Measurements from ENCODE around the gene DGCR2.

The DGCR2 gene

DNA sequence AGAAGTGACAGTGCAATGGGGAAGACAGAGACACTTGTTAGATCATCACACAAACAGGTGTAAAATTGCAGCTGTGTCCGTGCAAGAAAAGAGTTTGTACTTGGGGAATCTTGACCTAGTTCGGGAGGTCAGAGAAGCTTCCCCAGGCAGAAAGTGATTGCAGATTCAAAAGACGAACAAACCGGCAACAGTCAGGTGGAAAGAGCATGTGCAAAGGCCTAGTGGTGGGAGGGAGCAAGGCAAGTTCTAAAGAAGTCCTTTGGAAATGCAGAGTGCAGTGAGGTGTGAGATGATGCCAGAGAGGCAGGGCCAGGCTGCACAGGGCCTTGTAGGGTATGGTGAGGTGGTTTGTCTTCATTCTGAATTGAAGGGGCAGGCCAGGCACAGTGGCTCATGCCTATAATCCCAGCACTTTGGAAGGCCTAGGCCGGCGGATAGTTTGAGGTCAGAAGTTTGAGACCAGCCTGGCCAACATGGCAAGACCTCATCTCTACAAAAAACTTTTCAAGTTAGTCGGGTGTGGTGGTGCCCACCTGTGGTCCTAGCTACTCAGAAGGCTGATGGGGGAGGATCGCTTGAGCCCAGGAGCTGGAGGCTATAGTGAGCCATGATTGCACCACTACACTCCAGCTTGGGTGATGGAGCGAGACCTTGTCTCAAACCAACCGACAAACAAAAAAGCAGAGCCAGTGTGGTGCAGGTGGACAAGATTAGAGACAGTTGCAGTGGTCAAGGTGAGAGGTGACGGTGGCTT is 24.2 kb upstream of the DGCR2 start:
- no peak for DNase-seq (ENCODE audit: low read depth)

DNA sequence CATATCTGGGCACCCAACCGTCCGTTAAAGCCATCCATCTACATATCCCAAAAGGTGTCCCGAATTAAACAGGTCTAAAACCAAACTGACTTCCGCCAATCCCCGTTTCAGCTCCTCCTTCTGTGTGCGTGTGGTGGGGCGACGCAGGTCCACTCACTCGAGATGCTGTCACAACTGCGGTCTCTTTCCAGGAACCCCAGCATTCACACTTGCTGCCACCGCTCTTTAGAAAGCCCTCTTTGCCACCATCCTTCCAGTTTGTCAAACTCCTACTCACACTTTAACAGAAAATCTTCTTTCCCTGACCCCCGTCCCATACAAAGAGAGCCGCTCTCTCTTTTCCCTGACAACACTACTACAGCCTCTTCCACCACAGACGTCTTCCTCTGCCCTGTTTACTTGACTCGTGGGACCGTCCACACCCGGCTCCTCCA is 21.8 kb upstream of the DGCR2 start:
- no peak for DNase-seq (ENCODE audit: low read depth)

DNA sequence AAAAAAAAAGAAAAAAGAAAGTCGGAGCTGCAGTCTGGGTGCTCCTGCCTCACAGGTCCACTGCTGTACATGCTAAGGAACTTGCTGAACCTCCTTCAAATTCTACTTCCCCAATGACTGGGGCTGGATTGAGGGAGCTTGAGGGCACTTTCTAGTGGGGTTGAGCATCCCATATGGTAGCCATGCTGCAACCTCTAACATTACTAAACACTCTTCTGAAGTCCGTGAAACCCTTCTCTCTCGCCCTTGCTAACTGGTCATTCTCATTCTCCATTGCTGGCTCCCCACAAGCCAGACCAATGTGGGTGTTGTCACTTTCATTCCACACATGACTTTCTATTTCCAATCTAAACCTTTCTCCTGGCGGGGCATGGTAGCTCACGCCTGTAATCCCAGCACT is 21.0 kb upstream of the DGCR2 start:
- no peak for DNase-seq (ENCODE audit: low read depth)

DNA sequence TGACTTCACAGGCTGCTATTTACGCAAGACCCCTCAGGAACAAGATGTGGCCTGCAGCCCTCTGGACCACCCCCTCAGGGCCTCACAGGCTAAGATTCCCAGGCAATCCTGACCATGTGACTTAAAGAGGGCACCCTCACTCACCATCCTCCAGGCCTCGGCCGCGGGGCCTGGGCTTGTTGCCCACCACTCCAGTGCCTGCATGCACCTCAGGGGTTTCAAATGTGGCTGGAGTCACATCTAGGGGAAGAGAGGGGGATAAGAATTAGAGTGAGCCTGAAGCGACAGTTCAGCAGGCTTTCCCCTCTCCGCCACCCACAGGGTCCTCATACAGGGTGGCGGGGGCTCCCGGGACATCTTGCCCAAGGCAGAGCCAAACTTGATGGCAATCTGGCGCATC is 20.2 kb upstream of the DGCR2 start:
- no peak for DNase-seq (ENCODE audit: low read depth)

DNA sequence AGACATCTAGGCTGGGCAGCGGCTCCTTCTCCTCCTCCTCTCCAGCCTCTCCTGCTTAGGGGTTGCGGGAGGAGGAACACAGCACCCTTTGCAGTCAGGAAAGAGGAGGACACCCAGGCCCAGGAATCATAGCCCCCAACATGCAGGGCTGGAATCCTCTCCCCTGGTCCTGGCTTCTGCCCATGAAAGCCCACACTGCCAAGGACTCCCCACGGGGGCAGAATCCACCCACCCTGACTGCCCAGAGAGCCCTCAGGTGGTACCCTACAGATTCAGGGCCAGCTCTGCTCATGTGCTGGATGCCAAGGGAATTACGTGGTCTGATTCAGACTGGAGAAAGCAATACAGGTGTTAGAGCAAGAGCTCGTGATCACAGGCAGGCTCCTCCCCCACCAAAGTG is 17.8 kb upstream of the DGCR2 start:
- no peak for DNase-seq (ENCODE audit: low read depth)

DNA sequence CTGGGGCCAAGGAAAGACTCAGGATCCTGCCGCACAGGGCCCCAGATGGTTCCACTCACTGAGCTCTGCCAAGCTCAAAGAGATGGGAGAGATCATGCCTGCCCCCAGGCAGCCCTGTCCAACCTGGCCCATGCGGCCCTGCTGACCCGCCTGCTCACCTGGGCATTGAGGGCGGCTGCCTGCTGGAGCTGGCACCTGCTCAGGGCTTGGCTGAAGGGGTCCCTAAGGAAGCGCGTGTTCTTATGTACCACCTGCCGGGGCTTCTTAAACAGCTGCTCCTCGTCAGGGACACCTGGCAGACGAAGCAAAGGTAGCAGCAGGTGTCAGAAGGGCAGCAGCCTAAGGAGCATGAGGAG is 16.8 kb upstream of the DGCR2 start:
- DNase-seq (ENCODE audit: low read depth), result no peak

DNA sequence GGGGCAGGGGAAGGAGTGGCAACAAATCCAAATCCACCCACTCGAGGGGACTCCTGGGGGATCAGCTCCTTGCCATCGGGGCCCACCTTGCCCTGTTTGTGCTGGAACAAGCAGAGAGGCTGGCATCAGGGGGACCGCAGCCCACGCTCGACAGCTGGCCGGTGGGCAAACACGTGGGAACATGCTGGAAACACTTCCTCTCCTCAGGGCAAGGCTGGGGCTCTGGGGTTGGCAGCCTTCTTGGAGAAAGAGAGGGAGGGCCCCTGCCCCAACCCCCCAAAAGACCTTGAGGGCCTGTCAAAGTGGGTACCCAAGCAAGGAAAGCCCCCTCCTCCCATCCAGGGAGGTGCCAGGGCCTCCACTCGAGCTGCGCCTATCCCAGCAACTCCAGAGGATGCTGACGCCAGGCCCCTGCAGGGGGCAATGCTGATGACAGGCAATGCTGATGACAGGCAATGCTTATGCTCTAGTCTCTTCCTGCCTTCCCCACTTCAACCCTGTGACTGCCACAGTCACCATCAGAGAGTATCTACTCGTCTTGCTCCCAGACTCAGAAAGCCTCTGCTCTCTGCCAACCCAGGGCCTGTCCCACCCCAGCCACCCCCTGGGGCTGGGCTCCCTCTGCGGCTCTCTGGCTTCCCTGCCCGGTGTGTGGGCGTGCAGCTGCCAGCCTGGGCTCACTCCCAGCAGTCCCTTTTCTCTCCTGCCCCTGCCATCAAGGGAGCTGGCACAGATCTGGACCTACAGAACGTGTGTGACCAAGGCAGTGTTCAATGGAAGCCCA is 16.2 kb upstream of the DGCR2 start:
- DNase-seq (ENCODE audit: low read depth), result no peak

DNA sequence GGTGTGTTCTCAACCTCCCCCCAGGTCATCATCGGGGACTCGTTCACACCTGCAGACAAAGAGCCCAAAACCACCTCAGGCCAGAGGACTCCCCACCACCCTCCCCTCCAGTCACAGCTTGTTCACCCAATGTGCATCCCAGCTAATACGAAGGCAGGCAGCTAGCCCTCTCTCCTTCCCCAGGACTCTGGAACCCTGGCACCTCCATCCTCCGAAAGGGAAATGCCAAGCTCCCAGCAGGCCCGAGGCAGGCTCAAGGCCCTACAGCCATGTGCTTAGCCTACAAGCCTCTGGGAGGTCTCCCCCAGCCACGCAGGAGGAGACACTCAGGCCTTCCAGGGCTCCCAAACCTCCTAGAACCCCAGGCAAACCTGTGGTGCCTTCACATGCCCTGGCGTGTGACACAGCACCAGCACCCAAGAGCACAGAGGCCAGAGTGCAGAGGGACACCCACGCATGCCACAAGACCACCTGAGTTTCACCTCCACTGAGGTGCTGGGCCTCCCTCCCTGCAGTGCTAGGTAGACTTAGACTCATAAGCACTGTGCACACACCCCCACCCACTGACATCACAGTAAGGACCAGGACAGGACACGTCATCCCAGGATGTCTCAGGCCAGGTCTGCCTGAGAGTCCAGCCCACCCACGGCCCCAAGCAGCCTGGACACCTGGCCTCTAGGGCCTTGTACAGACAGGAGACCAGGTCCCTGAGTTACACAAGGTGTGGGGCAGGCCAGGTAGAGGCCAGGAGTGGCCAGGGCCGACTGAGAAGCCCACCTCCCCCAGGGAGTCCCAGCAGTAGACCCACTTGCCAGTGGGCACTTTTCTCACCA is 15.4 kb upstream of the DGCR2 start:
- no peak for DNase-seq (ENCODE audit: low read depth)

DNA sequence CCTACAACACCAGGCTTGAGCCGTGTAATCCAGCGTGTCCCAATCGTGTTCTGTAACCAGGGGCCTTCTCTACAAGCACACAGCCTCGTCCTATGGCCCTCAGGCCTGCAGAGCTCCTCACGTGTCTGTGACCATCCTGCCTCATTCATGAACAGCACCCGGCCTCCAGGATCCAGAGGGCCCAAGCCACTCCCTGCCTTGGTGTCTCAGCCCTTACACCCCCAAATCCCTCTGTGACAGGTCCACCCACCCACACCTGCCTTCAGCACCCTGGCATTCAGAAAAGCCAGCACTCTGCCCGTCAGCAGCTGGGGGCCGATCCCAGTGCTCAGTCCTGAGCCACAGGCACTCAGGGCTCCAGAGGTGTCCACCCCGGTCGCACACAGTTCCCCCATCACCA is 14.7 kb upstream of the DGCR2 start:
- no peak for DNase-seq (ENCODE audit: low read depth)

DNA sequence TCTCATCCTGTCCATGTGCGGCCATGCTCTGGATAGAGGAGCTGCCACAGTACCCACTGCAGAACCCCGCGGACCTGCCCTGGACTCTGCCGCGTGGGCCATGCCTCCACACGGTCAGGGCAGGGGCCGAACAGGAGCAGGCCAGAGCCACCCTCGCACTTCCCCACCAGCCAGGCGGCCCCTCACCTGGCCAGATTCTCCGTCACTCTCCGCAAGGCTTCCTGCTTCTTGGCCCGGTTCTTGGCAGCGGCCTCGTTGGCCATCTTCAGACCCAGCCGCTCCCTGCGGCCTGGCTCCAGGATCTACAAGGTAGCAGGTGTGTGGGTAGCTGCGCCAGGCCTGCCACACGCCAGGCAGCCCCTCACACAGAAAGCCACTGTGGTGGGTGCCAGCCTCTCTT is 12.7 kb upstream of the DGCR2 start:
- no peak for DNase-seq (ENCODE audit: low read depth)

DNA sequence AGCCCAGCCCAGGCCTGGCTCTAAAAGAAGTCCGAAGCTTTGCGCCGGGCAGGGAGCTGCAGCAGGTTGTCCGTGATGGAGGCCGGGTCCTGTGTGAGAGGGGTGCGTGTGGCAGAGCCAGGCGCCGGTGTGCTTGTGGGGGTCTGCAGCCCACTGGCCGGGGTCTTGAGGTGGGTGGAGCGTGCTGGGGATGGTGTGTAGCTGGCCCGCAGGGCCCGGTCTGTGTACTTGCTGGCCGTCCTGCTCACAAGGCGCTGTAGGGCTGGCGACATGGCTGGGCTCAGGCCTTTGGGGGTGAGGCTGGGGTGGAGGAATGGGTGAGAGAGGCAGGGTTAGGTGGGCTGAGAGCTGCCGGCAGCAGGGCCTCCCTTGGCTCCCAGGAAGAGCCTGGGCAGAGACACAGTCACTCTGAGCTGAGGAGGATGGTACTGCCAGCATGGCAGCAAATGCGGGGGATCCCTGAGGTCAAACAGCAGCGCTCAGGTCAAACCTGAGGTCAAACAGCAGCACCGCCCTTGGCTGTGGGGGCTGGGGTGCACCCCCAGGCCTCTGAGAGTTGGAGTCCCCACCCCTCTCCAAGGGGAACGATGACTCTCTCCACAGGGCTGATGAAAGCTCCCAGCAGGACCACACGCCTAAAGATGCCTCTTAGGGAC is 12.1 kb upstream of the DGCR2 start:
- DNase-seq (ENCODE audit: low read depth), result no peak

DNA sequence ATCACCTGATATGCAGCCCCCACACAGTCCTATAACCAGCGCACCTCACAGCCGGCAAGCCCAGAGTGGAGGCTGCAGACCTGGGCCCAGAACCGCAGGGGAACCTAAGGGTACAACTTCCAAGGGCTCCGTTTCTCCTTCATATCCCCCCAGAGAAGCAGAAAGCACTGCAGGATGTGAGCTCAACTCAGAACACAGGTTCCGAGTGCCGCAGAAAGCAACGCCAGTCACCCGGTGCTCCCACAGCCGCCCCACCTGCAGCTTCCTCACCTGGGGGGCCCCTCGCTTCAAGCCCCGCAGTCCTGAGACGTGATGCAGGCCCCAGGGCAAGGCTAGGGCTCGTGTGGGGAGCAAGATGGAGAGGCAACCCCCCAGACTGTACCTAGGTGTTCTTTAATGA is 11.3 kb upstream of the DGCR2 start:
- no peak for DNase-seq (ENCODE audit: low read depth)

DNA sequence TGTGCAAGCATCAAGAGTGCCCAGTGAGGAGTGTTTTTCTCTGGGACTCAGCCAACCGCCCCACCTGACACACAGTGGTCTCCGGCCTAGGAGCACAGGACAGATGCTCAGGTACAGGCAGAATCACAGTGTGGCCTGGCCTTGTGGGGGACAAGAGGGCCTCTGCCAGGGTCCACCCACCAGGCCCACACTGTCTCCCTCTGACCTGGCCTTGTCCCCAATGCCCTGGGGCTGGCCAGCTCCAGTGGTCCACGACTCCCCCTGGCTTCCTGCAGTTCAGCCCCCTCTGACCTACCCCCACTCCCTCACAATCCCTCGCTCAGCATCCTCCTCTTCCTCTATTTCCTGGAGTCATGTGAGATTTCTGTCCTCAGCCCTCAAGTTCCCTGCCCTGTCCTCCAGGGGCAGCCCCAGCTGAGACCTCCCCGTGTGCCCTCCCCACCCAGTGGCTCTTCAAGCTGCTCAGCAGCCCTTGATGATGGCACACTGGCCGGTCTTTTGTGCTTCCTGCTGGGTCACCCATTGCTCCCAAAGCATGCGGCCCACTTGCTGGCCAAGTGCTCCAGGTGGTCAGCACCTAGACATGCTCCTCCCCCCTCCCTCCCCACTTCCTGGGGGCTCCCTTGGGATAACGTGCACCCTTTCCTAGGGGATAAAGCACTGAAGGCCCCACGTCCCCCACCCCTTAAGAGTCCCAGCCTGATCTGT is 10.6 kb upstream of the DGCR2 start:
- no peak for DNase-seq (ENCODE audit: low read depth)

DNA sequence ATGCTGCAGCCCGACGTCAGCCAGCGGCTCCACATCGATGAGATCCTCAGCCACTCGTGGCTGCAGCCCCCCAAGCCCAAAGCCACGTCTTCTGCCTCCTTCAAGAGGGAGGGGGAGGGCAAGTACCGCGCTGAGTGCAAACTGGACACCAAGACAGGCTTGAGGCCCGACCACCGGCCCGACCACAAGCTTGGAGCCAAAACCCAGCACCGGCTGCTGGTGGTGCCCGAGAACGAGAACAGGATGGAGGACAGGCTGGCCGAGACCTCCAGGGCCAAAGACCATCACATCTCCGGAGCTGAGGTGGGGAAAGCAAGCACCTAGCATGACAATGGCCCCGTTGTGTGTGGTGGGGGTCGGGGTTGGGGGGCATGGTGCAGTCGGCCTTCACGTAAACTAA is 9.9 kb upstream of the DGCR2 start:
- no peak for DNase-seq (ENCODE audit: low read depth)

DNA sequence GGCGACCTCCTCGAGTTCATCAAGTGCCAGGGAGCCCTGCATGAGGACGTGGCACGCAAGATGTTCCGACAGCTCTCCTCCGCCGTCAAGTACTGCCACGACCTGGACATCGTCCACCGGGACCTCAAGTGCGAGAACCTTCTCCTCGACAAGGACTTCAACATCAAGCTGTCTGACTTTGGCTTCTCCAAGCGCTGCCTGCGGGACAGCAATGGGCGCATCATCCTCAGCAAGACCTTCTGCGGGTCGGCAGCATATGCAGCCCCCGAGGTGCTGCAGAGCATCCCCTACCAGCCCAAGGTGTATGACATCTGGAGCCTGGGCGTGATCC is 9.4 kb upstream of the DGCR2 start:
- DNase-seq (ENCODE audit: low read depth), result no peak

DNA sequence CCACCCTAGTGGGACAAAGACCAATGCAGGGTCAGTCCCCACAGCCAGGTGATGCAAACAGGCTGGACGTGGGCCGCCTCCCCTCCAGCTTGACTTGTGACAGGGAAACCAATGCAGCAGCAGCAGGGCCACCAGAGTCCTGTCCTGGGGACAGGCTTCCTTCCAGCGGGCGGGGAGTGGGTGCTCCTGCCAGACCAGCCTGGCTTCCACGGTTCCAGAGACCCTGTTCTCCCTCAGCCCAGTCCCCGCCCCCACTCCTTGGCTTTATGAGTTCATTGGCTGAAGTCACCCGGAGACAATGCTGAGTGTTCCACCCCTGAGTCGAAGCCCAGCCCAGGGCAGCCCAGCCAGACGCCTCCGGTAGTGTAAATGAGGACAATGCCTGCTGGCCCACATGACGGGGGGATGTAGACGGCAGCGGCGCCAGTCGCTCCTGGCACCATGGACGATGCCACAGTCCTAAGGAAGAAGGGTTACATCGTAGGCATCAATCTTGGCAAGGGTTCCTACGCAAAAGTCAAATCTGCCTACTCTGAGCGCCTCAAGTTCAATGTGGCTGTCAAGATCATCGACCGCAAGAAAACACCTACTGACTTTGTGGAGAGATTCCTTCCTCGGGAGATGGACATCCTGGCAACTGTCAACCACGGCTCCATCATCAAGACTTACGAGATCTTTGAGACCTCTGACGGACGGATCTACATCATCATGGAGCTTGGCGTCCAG is 8.9 kb upstream of the DGCR2 start, which contains the start of gene TSSK2:
TSSK2 (plus strand) TSS at position 350 of the 726 bp plus-strand sequence; CDS start at position 442, 92 bp downstream.
- no peak for DNase-seq (ENCODE audit: low read depth)

DNA sequence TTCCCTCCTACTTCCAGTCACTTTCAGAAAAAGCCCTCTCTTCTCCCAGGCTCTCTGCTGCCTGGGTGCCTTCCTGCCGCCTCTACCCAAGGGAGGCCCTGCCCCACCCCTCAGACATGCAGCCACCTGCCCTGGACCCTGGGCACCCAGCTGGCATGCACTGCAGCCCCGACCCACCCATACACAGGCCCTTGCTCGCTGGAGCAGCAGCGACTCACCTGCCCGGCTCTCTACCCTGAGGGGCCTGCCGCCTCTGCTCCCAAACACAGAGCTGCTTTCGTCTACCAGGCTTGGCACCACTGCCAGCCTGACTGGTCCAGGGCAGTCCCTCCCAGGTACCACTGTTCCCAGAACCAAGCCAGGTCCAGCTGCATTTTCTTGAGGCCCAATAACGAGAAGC is 7.7 kb upstream of the DGCR2 start:
- no peak for DNase-seq (ENCODE audit: low read depth)

DNA sequence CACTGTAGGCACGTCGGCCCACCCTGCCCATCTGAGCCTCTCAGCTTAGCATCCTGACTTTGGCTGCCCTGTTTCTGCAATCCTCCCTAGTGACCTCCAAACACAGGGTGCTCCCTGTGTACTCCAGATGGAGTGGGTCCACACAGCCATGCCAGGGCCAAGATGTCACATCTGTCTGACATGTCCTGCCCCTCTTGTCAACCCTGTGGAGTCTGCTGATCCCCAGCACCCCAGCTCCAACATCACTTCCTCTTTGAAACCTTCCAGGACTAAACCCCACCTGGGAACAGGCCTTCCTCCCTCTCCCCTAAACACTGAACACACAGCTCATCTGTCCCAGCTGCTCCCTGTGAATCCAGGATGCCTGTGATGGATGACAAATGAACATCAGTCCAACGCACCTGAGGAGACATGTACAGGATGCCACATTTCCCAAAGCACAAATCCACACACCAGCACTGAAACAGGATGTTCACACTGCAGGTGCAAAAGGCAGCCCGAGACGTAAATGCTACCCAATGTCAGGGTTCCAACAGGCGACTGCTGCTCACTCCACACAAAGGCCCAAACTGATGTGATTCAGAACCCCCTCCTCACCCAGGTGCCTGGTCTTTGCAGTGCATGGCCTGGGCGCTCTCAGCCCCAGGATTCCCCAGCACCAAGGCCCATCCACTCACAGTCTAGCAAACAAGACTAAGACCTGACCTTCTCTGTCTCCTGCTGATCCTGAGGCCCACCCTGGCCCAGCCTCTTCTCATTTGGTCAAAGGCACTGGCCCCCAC is 6.9 kb upstream of the DGCR2 start:
- DNase-seq (ENCODE audit: low read depth), result no peak

DNA sequence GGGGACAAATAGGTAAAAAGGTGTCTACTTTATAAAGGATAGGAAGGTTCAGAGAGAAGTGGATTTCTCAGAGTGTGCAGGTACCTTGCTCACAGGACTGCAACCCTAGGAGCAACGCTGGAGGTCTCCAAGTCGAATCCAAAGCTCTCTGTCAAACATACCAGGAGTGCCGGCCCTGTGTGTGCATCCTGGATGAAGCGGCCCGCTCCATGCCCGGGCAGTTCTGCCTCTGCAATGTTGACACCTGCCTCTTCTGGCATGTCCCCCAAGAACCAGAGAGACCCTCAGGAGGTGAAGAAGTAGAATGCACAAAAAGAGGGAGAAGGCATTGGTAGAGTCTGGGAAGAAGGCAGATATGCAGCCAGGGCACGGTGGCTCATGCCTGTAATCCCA is 5.8 kb upstream of the DGCR2 start:
- no peak for DNase-seq (ENCODE audit: low read depth)

DNA sequence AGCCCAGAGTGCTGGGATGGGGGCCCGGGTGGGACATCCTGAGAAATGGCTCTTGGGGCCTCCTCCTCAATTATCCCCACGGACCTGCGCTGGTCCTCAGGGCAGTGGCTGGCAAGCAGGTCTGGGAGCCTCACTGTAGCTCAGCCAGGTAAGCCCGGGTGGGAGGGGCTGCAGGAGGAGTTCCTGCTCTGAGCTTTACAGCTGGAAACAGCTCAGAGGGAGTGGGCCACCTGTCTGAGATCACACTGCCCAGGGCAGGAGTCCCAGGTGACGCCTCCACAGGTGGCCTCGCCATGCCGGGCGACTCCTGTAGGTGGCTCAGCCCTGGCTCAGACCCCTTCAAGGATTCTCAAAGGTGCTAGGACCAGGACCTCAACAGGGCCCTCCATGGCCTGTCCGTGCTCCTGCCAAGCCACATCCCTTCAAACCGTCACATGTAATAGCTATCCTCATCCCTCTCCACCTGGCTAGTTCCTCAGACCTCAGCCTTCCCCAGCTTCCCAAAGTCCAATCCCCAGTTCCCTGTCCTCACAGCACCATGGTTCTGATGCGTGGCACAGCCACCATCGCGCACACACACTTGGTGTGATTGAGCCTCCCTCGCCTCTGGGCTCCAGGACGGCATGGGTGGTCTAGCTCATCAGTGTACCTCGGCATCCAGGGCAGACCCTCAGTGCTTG is 5.3 kb upstream of the DGCR2 start:
- DNase-seq (ENCODE audit: low read depth), result no peak

All from stimulated activated CD8-positive, alpha-beta memory T cell treated with anti-CD3 and anti-CD28 coated beads, Interleukin-12 subunit alpha, Interleukin-12 subunit beta, amount 100 ng/mL, for 1 hour (primary cell).